GM12865 (cell line): ENCODE data around the gene TSPEAR.

ENCODE experiments used
- DNase-seq: peaks from one replicate; pipeline ENCODE4 v3.0.0; 2010; ENCODE audit warnings: low read depth
- H3K4me3 ChIP-seq: 2 replicates; pipeline ENCODE4 v1.5.1; 2011; ENCODE audit warnings: mild to moderate bottlenecking, low read depth, low read length, control low read depth
- TF ChIP-seq, protein P1 (sequence below): IDR thresholded peaks from 2 replicates; pipeline ENCODE4 v1.5.1; 2011; ENCODE audit warnings: low read length, control low read depth, low read depth, inconsistent platforms; ENCODE audit not compliant: insufficient read depth; ENCODE audit errors: missing control alignments

Gene TSPEAR

DNA sequence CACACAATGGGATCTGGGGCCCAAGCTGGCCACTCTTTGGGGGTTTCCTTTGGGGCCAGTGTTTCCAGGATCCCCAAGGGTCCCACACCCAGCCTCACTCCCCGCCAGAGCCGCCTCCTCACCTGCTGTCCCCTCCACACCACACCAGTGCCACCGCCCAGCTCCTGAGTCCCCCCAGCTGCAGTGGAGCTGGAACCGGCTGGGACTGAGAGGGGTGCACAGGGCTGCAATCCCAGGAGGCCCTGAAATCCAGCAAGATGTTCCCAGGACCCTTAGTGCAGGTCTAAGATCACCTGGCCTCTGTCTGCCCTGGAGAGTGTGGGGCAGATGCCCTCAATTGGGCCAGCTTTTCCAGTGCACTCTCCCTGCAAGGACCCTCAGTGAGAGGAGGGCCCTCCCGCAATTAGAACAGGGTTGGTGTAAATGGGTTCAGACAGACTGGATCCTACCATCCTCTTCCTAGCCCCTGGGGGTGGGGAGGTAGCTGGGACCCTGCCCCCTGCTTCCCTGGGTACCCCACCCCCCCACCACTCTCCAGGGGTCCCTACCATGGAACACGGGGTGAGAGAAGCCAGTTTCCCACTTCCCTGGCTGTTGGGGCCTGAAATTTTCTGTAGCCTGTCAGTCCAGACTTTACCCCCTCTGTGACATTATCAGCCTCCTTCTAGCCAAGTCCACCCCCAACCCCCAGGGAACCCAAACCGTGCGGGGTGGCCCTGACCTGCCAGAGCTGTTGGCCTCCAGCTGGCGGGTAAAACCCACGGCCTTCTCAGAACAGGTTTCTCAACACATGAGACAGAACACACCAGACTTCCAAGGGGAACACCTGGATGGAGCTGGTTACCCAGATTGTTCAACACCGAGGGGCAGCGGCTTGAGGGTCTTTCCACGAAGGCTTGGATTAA is 7.4 kb downstream of the TSPEAR start:
- H3K4me3 ChIP-seq = no peak overlapping the region
- TF ChIP-seq, protein P1, sequence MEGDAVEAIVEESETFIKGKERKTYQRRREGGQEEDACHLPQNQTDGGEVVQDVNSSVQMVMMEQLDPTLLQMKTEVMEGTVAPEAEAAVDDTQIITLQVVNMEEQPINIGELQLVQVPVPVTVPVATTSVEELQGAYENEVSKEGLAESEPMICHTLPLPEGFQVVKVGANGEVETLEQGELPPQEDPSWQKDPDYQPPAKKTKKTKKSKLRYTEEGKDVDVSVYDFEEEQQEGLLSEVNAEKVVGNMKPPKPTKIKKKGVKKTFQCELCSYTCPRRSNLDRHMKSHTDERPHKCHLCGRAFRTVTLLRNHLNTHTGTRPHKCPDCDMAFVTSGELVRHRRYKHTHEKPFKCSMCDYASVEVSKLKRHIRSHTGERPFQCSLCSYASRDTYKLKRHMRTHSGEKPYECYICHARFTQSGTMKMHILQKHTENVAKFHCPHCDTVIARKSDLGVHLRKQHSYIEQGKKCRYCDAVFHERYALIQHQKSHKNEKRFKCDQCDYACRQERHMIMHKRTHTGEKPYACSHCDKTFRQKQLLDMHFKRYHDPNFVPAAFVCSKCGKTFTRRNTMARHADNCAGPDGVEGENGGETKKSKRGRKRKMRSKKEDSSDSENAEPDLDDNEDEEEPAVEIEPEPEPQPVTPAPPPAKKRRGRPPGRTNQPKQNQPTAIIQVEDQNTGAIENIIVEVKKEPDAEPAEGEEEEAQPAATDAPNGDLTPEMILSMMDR = no peak
- DNase-seq = no peak

- H3K4me3 ChIP-seq = no peak overlapping the region
- TF ChIP-seq, protein P1 = no peak
- no peak for DNase-seq
Observed at GRCh38 chr21:44702973-44703730, 8.2 kb downstream of the TSPEAR start.

DNA sequence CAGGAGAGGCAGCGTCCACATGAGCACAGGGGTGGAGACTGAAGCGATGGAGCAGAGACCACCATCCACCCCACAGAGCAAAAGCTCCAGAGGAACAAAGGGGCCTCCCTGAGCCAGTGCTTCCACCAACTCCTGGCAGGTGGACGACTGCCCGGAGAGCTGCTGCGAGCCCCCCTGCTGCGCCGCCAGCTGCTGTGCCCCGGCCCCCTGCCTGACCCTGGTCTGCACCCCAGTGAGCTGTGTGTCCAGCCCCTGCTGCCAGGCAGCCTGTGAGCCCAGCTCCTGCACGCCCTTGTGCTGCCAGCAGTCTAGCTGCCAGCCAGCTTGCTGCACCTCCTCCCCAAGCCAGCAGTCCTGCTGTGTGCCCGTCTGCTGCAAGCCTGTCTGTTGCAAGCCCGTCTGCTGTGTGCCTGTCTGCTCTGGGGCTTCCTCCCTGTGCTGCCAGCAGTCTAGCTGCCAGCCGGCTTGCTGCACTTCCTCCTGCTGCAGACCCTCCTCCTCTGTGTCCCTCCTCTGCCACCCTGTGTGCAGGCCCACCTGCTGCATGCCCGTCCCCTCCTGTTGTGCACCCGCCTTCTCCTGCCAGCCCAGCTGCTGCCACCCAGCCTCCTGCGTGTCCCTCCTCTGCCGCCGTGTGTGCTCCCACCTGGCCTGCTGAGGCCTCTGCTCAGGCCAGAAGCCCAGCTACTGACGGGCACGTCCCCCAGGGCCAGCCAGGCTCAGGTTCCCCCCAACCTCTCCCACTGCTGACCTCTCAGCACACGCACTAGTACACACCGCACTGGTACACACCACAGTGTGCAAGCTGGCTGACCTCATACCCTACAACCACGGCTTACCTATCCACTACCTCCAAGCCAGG is 9.0 kb downstream of the TSPEAR start:
- DNase-seq = no peak
- TF ChIP-seq, protein P1 = no peak

GRCh38 chr21:44701541-44701940 is 9.8 kb downstream of the TSPEAR start:
- TF ChIP-seq, protein P1 = no peak
- DNase-seq = no peak

More for the DNA sequence above, 9.0 kb downstream of the TSPEAR start:
- no peak overlapping the region for H3K4me3 ChIP-seq

GRCh38 chr21:44701023-44701400 is 10.4 kb downstream of the TSPEAR start:
- H3K4me3 ChIP-seq = no peak overlapping the region
- no peak for DNase-seq
- TF ChIP-seq, protein P1 = no peak

More at GRCh38 chr21:44701541-44701940, 9.8 kb downstream of the TSPEAR start:
- no peak overlapping the region for H3K4me3 ChIP-seq

GRCh38 chr21:44700101-44701022 is 11.0 kb downstream of the TSPEAR start:
- DNase-seq = no peak
- TF ChIP-seq, protein P1 = no peak
- H3K4me3 ChIP-seq = no peak overlapping the region
